ENCODE results near the gene ARHGAP19.

ARHGAP19 gene

DNA sequence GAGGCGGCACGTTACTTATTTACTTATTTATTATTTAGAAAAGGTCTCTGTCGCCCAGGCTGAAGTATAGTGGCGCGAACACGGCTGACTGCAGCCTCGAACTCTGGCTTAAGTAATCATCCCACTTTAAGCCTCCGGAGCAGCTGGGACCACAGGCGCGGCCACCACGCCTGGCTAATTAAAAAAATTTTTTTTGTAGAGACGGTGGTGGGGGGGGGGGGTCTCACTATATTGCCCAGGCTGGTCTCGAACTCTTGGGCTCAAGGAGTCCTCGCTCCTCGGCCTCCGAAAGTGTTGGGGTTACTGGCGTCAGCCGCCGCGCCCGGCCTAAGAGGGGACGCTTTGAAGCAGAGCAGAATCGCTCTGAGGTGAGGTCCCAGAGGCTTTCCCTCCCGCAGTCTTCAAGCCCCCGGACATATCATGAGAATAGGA, 42.8 kb upstream of the ARHGAP19 start:
- no peak for TF ChIP-seq ZFX (IDR thresholded peaks at IDR 0.05)
- TF ChIP-seq, protein P1, sequence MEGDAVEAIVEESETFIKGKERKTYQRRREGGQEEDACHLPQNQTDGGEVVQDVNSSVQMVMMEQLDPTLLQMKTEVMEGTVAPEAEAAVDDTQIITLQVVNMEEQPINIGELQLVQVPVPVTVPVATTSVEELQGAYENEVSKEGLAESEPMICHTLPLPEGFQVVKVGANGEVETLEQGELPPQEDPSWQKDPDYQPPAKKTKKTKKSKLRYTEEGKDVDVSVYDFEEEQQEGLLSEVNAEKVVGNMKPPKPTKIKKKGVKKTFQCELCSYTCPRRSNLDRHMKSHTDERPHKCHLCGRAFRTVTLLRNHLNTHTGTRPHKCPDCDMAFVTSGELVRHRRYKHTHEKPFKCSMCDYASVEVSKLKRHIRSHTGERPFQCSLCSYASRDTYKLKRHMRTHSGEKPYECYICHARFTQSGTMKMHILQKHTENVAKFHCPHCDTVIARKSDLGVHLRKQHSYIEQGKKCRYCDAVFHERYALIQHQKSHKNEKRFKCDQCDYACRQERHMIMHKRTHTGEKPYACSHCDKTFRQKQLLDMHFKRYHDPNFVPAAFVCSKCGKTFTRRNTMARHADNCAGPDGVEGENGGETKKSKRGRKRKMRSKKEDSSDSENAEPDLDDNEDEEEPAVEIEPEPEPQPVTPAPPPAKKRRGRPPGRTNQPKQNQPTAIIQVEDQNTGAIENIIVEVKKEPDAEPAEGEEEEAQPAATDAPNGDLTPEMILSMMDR (conservative IDR thresholded peaks at IDR 0.05), result no peak
- H3K27ac ChIP-seq, result peak overlapping the region; percentile 96

DNA sequence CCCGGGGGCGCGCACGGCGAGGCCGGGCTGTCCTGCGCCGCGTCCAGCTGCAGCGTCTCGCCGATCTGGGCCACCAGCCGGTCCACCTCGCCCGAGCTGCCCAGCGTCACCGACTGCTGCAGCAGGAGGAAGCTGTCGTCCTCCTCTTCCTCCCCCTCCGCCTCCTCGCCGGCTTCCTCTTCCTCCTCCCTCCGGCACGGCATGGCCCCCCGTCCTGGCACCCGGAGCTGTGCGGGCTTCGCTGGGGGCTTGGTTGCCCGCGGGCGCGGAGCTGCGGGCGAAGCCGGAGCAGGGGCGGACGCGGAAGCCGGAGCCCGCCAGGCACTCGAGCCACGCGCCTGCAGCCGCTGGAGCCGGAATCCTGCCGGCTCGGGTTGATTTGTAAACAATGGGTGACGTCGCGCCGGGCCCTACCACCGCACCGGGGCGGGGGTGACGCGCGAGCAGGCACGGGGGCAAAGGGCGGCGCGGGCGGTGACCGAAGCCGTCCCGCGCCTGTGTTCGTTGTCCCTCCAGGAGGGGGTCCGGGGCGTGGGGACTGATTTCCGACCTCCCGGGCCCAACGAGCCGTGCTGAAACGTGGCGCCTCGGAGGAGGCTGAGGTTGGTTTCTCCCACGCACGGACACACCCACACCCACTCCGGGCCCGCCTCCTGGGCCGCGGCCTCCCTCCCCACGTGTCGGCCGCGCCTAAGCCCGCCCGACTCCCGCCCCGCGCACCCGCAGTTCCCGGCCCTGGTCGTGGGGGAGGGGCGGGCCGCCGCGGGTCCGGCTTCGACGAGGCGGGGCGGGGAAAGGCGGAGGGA, 42.1 kb upstream of the ARHGAP19 start, which contains the start of gene FRAT2:
FRAT2 (minus strand) TSS at position 360 of the 806 bp plus-strand sequence; CDS start at position 203, 157 bp downstream.
- peak within 1 kb of the TSS; percentile 96 for H3K27ac ChIP-seq
- TF ChIP-seq, protein P1 (conservative IDR thresholded peaks at IDR 0.05), result no peak
- TF ChIP-seq ZFX (IDR thresholded peaks at IDR 0.05), result no peak

DNA sequence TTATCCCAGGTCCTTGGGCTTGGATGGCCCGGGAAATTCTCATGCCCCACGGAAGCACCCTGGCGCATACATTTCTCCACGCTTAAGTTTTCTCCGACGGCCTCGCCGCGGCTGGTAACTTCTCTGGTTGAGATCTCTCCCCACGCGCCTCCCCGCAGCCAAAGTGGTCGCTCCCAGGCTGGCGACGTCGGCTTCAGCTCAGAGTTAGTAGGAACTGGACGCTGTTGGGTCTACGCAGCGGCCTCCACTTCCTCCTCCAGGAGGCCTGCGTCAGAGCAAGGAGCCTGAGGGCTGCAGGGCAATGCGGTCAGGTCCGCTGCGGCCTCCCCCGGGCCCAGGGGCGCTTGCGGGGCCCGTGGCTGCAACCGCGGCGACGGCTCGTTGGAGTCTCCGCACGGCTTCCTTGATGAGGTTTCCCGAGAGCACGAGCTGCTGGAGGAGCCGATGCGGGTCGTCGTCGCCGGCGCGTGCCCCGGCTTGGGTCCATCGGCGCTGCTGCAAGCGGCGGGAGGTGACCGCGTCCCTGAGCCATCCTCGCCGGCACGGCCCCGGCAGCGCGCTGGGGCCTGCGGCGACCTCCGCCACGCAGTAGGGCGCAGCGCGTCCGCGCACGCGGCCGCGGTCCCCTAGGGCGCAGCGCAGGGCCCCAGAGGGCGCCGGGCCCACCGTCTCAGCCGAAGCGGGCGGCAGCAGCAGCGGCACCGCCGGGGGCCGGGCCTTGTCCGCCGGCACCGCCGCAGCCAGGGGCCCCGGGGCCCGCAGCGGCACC, 41.3 kb upstream of the ARHGAP19 start:
- TF ChIP-seq ZFX (IDR thresholded peaks at IDR 0.05), result peak; percentile 96
- TF ChIP-seq, protein P1 (conservative IDR thresholded peaks at IDR 0.05), result no peak
- H3K27ac ChIP-seq, result peak overlapping the region; percentile 96

DNA sequence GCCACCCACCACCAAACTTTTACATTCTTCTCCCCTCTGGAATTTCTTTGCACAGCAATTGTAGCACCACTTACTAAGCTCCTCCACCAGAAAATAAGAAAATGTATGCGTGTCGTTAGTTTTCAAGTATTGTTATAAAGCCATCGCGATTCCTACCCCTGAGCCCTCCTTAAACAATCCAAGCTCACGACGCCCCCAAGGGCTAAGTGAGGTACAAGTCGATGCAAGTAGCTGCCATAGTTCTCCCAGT, 40.8 kb upstream of the ARHGAP19 start:
- peak overlapping the region; percentile 96 for H3K27ac ChIP-seq
- TF ChIP-seq, protein P1 (conservative IDR thresholded peaks at IDR 0.05), result no peak

DNA sequence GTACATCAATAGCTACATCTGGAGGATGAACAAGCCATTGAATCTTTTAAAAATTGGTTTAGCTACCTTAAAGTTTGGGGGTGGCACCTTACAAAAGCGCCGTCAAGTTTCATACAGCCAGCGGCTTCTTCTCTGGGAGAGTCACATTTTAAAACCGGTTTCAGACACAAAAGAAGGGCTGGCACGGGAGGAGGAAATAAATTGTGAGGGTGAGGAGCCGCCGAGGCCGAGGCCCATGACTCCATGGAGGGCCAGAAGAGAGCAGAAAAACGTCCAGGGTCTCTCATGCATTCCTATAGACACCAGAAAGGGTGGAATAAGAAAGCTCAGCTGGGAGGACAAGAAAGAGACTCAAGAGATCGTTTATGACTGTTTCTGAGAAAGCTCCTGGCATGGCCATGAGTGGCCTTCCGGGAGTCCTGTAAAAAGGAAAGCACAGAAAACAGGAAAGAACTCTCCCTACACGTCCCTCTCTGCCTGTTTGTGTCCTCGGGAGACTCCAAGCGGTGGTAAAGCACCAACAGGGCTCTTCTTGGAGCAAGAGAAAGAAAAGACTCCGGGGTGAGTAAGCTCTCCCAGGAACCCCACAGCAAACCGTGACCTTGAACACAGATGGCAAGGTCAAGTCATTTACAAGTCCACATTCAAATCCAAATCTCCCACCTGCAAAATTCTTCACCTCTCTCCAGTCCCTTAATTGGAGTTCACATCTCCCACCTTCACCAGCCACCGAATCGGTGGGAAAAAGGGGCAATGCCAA, 40.3 kb upstream of the ARHGAP19 start:
- H3K27ac ChIP-seq, result peak overlapping the region; percentile 96
- TF ChIP-seq ZFX (IDR thresholded peaks at IDR 0.05), result peak; percentile 36; the same call in 1 of the 2 replicates
- TF ChIP-seq, protein P1 (conservative IDR thresholded peaks at IDR 0.05), result peak; percentile 30

DNA sequence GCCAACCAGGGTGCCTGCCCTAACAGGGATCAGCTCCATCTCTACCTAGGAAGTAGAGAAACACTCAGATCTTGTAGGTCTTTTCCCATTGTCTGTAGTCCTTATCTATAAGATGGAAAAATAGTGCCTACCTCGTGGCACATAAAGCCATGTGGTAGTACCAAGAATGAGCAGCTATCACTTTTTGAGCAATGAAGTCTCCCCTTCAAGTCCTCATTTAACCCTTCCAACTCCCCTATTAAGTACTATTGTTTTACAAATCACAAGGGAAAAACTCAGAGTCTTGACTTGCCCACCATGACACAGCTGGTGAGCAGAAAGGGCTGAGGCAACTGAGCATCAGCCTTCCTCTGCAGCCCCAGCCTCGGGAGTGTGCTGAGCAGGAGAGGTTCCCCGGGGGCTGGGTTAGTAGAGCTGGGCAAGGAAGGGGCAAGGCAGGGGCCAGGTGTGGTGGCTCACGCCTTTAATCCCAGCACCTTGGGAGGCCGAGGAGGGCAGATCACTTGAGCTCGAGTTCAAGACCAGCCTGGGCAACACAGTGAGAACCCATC, 38.8 kb upstream of the ARHGAP19 start:
- H3K27ac ChIP-seq, result peak overlapping the region; percentile 96
- no peak for TF ChIP-seq ZFX (IDR thresholded peaks at IDR 0.05)
- TF ChIP-seq, protein P1 (conservative IDR thresholded peaks at IDR 0.05), result no peak
